ENCODE data around the gene ZMYND8. TPM values are rescaled to one million over a fixed set of nuclear protein-coding genes. Genes with fewer than 3 reads are reported as not detected.
A peak's percentile ranks its signal among the peaks of the same experiment; 100 is the strongest.

Gene ZMYND8
- total and polyA plus RNA-seq, 2 of the 8 experiments (the other 6 are each of a cell fraction or from before 2014, with no cell fraction given), result 50.5 to 163 TPM

DNA sequence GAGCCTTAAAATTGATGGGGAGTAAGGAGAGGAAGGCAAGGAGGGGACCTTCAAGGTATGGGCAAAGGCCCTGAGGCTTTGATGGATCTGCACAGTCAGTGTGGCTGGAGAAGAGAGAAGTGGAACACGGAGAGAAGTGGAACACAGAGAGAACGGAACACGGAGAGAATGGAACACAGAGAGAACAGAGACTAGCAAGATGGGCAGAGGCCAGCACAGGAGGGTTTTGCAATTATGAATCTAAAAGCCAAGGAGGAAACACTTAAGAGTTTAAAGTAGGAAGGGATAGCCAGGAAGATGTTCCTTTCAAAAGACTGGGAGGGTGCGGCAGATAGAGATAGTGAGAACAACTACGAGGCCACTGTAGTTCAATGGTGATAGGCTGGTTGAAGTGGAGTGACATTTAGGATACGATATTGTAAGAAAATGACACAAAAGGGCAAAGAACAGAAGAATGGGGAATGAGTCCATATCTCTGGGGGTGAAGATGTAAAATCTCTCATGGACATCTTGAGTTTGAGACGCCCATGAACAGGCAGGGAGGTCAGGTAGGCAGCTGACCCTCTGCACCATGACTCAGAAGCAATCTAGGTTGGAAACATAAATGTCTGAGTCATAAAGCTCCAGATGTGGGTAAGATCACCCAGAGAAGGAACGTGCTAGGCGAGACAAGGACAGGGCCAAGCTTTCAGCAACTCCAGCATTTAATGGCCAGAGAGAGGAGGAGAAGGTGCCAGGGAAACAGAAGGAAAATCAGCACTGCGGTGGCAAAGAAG lies 25.4 kb downstream of the ZMYND8 start:
- FAIRE-seq (no peak), DNase-seq (ENCODE audit: low read depth in 1 of 2, low spot score in 2 of 2) (no peak)
- peaks cover 52 to 99% of the 10 kb centered on the region in 2 experiments for H3K79me2 ChIP-seq (ENCODE audit: control insufficient read depth in 1 of 2, insufficient read depth in 2 of 2, low read length in 2 of 2)
- peaks cover 2 to 16% (median 6%) of the 10 kb centered on the region in 4 experiments; a peak in 5 of 8 replicates for H3K36me3 ChIP-seq (ENCODE audit: control insufficient read depth in 2 of 4, insufficient read depth in 4 of 4, low read length in 3 of 4)
- no peak overlapping the region for H3K23ac ChIP-seq (ENCODE audit: insufficient read length)
- peak overlapping the region; percentile 89 for H2AK5ac ChIP-seq (ENCODE audit: low read depth, low read length)
- H4K5ac ChIP-seq (ENCODE audit: insufficient read length, low read depth, low read length), result no peak overlapping the region
- peak overlapping the region; percentile 91 for H2BK12ac ChIP-seq (ENCODE audit: low read depth, low read length)
- H2BK120ac ChIP-seq (replicated peaks; ENCODE audit: low read depth, low read length), result no peak overlapping the region
- peak overlapping the region in 1 of 4 experiments; percentile 48; a peak in 2 of 7 replicates for H3K9ac ChIP-seq (replicated peaks in 1 of 4; ENCODE audit: extremely low read depth in 1 of 4, low read depth in 3 of 4, low read length in 3 of 4)
- ChIA-PET CTCF (ENCODE audit: partially characterized antibody) (interaction anchor here (0.8 to 2.9 kb wide), 7 partner anchors 10 to 58 kb away, joined by 3 to 7 read pairs (median 3); no protein-coding TSS in a partner anchor), POLR2A (ENCODE audit: partially characterized antibody) (interaction anchor here (1.0 to 31.3 kb wide), 3 partner anchors 12 to 56 kb away, joined by 3 to 1191 read pairs (median 106); partner anchors contain the start of gene ZMYND8)
- H3K4me1 ChIP-seq (replicated peaks in 1 of 4; ENCODE audit: control insufficient read depth in 3 of 4, insufficient read depth in 4 of 4, low read length in 3 of 4), result peaks cover 2 to 30% (median 9%) of the 10 kb centered on the region in 4 experiments; a peak in 5 of 7 replicates
- 0 out of 2 replicates have a peak overlapping the region, but pooled peaks have one; percentile 65 for H2BK15ac ChIP-seq (ENCODE audit: low read length)
- no peak overlapping the region for H3K4me3 ChIP-seq (ENCODE audit: extremely low read depth in 1 of 4, insufficient read depth in 2 of 4, low read depth in 3 of 4, low read length in 4 of 4)
- peak overlapping the region in 1 of 2 experiments; percentile 10; a peak in 2 of 4 replicates for H3K4me2 ChIP-seq (ENCODE audit: insufficient read depth in 1 of 2, low read depth in 2 of 2, low read length in 2 of 2)
- no peak overlapping the region for H3K27ac ChIP-seq (ENCODE audit: low read depth, low read length)
- peak overlapping the region; percentile 22 for H4K91ac ChIP-seq (replicated peaks; ENCODE audit: insufficient read length, low read length)
- no peak overlapping the region for H2AFZ ChIP-seq (ENCODE audit: low read length)
- WGBS, 2 experiments (ENCODE audit: extremely low coverage in 1 of 2, insufficient coverage in 1 of 2, insufficient read length in 1 of 2, insufficient replicate concordance in 2 of 2, low coverage in 1 of 2, low lambda C conversion rate in 2 of 2, missing lambda C conversion rate in 1 of 2), result 92% methylated on average over 10 of the region's 10 CpGs; no CpG with 5 or more reads in 1 of the 2 experiments
- H3K27me3 ChIP-seq (replicated peaks in 1 of 4; ENCODE audit: control insufficient read depth in 3 of 4, extremely low read depth in 1 of 4, insufficient read depth in 3 of 4, low read length in 3 of 4), result no peaks in the 10 kb centered on the region
- H3K14ac ChIP-seq (ENCODE audit: insufficient read length), result no peak overlapping the region
- H3K18ac ChIP-seq (ENCODE audit: extremely low read depth, low read length), result peak overlapping the region; percentile 65; the same call in 1 of the 2 replicates
- peak overlapping the region; percentile 7 for H3K4ac ChIP-seq (replicated peaks; ENCODE audit: insufficient read length, low read depth, low read length)
- H3K79me1 ChIP-seq (ENCODE audit: low read depth, low read length), result peaks cover 27% of the 10 kb centered on the region
- peak overlapping the region; percentile 95 for H2BK5ac ChIP-seq (ENCODE audit: low read depth, low read length)
- no peaks in the 10 kb centered on the region for H3K9me3 ChIP-seq (ENCODE audit: insufficient read depth in 2 of 2, low read depth in 1 of 2, low read length in 1 of 2)
- H4K20me1 ChIP-seq (replicated peaks in 1 of 2; ENCODE audit: control insufficient read depth in 1 of 2, insufficient read depth in 2 of 2, low read length in 2 of 2), result peaks cover 5 to 16% of the 10 kb centered on the region in 2 experiments
- H2BK20ac ChIP-seq (ENCODE audit: low read length), result no peak overlapping the region
- no peak overlapping the region for H3K56ac ChIP-seq (replicated peaks; ENCODE audit: insufficient read length, low read depth, low read length)
- no peak overlapping the region for H4K8ac ChIP-seq (ENCODE audit: extremely low read depth, insufficient read depth, low read length)
- H3K23me2 ChIP-seq (ENCODE audit: low read depth, low read length), result no peaks in the 10 kb centered on the region
- no peak for TF ChIP-seq ASH2L (IDR thresholded peaks at IDR 0.05; ENCODE audit: low read length)

All from H1 (cell line).